SW480 (cell line): Measurements from ENCODE around the gene SMIM23.

Source experiments
- DNase-seq: peaks from one replicate; pipeline ENCODE4 v3.0.0-alpha.2; 2016; ENCODE audit warnings: low spot score

Gene SMIM23

DNA sequence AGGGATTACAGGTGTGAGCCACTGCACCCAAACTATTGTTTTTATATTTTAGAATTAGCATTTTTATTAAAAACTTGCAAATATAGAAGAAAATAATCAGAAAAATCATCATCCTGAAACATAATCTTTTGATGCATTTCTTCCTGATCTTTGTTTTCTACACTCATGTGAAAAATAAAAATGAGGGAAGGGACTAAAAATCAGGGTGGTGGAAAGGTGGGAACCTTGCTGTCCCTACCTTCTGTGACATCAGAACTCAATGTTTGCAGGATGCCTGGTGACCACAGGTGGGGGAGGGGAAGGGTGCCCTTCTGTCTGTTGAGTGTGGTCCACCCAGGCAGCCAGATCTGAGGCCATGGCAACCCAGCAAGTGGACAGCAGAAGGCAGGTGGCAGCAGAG, at the start of gene SMIM23:
Gene SMIM23 (plus strand): TSS at position 301 of the 400 bp plus-strand sequence. CDS start 55 bp downstream, at position 356.
- no peak for DNase-seq

DNA sequence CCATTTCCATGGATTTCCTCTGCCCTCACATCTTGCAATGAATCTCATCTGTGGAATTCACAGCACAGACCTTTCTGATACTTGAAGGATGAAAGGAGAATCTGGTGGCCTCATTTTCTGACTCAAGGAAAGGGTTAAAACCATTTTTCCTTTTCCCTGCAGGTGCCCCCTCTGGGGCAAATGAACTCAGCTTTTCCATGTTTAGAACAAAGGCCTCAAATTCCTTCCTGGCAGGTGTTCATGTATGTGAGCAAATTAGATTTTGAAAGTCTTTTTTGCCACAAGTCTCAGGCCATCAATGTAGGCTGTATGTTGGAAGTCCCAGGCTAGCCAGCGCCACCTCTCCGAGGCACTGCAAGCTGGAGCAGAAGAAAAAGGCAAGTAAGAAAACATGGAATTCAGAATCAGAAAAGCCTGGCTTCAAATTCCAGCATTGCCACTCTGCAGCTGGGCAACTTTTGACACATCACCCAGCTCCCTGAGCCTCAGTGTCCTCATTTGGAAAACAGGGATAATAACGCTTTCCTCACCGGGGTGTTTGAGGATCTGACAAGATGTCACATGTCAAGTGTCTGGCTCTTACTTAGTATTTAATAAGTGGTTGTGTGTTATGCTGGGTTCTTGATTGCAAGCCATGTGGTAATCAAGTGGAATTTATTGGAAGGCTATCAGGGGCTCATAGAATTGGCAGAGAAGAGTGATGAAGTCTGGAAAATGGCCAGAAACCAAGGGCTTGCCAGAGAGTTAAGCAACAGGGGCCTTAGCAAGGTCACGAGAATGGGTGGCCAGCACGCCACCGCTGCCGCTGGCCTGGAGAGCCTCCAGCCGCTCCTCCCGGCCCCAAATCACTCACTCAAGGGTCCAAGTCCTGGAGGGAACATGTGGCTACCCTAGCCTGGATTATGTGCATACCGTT, 48.4 kb upstream of the SMIM23 start:
- DNase-seq, result no peak

GRCh38 chr5:171738501-171738900, 47.1 kb upstream of the SMIM23 start:
- DNase-seq, result no peak

DNA sequence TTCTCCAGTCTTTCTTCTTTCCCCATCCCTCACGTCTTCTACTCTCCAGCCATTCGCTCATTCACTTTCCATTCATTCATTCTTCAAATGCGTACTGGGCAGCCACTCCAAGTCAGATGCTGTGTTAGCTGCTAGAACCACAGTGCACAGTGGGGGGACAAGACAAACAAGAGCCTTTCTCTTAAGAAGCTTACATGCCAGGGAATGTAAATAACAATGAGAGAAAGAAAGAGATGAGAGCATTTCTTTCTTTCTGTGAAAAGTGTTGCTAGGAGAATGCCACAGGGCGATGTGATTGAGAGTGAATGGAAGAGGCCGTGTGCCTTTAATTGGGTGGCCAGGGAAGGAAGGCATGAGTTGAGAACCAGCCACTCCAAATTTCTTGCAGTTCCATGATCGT, 46.3 kb upstream of the SMIM23 start:
- DNase-seq, result no peak

DNA sequence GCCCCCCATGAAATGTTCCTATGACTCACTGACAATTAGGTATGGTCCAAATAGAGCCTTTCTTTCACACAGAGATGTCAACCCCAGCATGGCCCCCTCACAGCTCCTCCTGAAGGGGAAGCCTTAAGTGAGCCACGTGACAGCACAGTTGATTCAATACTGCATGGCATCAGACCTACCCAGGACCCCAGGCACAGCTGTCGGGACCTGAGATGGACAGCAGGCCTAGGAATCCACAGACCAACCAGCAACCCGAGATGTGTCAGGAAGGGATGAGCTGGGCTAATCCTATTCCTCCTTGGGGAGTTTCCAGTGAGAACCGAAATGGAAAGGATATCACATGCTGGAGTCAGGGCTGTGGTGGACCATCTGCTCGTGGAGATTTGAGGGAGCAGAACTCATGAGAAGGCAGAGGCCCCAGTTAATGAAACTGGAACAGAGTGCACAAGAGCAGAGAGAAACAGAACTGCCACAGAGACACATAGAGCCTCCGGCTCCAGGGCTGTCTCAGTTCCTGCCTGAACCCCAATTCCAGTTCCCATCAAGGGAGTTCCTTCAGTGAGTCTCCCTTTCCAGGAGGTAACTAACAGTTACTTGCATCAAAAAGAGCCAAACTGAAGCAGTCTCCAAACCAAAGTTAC, 42.1 kb upstream of the SMIM23 start:
- no peak for DNase-seq

DNA sequence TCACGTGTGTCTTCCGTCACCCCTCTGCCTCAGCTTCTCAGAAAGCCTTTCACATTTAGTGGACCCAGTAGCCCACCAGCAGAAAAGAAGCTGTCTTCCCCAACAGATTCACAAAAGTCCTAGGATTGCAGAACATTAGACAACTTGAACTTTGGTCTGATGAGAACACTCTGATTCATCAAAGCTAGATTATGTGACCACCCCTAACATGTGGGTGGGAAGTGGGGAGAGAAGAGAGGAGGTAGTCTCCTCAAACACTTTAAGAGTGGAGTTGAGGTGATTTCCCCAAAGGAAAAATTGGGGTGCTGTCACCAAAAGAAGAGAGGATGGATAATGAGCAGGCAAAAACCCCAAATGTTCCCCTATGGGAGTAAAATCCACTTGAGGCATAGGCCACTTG, 41.4 kb upstream of the SMIM23 start:
- no peak for DNase-seq

- no peak for DNase-seq
Measured at GRCh38 chr5:171744882-171745281, 40.7 kb upstream of the SMIM23 start.

DNA sequence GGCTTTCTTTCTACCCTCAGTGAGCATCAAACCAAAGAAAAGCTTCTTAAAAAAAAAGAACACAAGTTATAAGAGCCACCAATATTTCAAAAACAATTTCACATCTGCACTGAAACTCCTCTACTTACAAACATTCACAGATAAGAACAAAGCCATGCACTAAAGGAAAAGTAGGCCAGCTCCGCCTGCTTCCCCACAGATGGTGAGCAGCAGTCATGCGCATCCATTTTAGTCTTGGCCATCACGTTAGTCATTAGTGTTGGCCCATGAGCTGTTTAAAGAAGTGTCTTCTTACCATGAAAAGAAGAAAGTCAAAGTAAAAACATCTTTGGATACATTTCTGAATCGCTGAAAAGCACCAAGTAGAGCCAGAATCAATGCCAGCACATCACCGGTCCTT, 40.0 kb upstream of the SMIM23 start:
- no peak for DNase-seq

GRCh38 chr5:171747061-171747859, 38.4 kb upstream of the SMIM23 start:
- no peak for DNase-seq

- no peak for DNase-seq
Measured at GRCh38 chr5:171748720-171749119, 36.9 kb upstream of the SMIM23 start.

DNA sequence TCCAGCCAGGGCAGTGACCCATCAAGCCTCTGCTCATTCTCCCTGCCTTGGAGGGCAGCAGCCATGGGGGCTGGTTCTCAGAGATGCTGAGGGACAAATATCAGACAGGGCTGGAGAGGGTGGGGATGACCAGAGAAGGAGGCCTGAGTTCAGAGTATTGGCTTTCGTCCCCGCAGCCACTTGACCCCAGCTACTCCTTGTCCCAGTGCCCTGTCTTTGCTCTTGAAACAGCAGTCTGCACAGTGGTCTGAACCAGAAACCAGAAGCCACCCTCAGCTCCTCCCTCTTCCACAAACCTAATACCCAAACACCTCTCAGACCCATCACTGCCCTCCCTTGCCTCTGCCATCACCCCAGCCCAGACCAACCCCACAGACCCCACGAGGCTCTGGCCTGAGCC, 36.3 kb upstream of the SMIM23 start:
- DNase-seq, result no peak

DNA sequence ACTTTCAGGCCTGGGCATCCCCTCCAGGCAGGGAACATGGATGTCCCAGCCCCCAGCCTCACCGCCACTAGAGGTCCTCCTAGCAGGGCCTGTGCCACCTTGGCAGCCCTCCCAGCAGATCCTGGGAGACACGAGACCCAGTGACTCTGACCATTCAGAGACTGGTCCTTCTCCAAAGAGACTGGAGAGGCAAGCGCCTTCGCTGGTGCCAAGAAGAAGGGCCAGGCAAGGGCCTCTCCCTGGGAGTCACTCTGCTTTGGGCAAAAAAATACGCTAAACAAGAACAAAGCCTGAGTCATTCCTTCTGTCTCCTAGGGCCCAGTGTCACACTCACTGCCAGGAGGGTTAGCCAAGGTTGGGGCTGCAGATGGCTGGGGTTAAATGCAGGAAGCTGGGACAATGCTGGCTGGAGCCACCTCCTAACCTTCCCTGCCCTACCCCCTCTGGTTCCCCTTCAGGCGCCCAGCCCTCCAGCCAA, 35.3 kb upstream of the SMIM23 start:
- no peak for DNase-seq

DNA sequence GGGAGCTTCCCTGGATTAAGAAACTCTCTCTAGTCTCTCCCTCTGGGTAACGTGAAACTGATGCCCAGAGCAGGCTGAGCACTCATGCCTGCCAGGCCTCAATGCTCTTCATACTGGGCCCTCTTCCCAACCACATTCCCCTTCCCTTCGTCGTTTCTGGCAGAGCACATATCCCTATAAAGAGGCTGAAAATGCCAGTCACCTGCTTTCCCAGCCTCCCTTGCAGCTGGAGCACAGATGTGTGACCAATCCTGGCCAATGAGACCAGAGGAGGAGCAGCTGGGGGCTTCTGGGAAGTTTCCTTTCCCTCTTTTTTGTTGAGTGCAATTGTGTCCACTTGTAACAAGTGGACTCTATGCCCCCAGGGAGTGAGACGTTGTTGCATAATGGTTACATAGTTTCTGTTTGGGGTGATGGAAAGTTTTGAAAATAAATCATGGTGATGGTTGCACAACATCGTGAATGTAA, 30.2 kb upstream of the SMIM23 start:
- no peak for DNase-seq

DNA sequence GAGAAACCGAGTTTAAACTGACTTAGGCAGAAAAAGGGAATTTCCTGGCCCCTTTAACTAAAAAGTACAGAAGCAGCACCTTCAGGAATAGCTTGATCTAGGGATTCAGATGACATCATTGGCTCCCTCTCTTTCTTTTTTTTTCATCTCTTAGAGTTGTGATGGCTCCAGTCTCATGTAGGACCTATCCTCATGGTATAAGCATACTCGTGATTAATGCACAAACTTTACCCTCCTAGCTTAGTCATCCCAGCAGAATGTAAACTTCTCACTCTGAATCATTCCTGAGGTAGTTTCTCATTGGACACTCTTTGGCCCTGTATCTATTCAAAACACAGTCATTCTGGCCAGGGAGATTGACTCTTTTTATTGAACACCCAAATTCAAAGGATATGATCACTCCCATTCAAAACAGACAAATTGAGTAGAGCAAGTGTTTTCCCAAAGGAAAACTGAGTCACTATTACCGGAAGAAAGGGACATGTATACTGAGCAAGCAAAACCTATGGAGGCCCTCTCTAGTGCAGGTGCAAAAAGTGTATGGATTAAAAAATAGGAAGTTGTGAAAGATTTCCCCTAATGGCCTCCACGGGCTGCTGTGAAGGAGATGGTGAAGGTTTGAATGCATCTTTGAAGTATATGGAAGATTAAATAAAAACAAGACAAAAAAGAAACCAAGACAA, 27.6 kb upstream of the SMIM23 start:
- peak; percentile 77 for DNase-seq

DNA sequence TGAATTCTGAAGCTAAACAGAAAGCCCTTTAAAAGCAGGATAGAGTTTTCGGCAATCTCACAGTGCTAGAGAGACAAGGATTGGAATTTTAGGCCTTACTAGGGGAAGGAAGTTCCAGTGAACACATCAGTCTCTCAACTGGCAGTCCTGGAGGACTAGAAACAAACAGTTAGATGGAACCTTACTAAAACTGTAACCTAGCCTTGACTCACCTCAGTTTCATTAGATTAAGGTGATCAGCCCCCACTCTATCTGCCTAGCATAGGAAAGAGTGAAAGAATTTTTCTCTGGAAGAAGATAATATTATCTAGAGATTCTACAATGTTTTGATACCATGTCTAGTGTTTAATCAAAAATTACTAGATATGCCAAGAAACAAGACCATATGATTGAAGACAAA, 25.8 kb upstream of the SMIM23 start:
- DNase-seq, result no peak

DNA sequence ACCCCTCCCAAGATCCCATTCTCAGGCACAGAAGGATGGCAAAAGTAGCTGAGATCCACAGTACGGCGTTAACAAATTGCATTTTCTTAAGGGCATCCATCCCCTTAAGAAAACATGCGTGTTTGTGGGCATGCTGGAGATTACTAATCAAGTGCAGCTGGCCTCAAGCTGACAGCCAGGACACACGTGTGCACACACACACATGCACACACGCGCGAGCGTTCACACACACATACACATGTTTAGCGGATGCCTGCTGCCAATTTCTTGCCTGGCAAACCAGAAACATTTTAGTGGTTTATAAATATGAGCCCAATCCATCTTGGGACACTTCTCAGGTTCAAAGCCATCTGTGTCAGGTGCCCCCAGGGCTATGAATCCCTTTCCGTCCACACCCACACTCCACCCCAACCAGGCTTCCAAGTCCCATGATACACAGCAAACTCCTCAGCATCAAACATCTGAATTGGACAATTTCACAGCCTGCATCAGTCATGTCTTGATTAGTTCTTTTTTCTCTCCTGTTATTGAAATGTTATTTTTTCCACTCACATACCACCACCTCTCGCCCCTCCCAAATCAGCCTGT, 23.5 kb upstream of the SMIM23 start:
- DNase-seq, result no peak

DNA sequence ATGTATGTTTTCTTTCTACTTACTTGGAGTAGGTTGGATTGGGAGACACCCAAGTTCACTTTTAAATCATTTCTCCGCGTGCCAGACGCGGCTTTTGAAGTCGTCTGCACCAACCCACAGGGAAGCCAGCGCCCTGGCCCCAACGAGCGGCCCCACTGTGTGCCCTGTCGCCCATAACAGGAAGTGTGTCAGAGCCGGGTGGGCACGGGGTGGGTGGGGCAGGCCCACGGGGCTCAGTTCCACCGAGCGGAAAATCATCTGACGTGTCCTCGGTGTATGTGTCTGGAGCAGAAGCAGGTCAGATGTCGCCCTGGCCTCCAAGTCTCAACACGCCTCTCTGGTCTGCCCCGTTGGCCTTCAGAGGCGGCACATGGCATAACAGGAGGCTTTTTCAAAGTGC, 22.7 kb upstream of the SMIM23 start:
- no peak for DNase-seq

- DNase-seq, result no peak
Measured at GRCh38 chr5:171764265-171764664, 21.4 kb upstream of the SMIM23 start.

DNA sequence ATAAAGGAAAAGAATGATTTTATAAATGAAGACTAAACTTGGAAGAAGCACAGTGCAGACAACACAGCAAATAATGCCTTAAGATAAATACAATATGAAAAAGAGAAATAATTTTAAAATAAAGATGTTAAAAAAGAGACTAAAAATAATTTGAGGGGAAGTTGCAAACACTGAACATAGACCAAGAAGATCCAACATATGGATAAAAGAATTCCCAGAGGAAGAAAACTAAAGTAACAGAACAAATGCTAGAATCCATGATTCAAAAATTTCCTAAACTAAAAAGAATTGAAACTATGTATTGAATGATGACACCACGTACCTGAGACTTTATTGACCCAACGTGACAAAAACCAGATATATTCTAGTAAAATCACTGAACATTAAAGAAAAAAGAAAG, 18.7 kb upstream of the SMIM23 start:
- no peak for DNase-seq

- DNase-seq, result no peak
Measured at GRCh38 chr5:171770153-171770552, 15.5 kb upstream of the SMIM23 start.

- DNase-seq, result no peak
Measured at GRCh38 chr5:171771856-171772255, 13.8 kb upstream of the SMIM23 start.
